SK-MEL-5 (cell line): ENCODE results near the gene GEMIN2. TPM values are rescaled to one million over a fixed set of nuclear protein-coding genes. Genes with fewer than 3 reads are reported as not detected.
"Not testable (repeated sequence)": the region's sequence is repeated elsewhere in the genome, so short reads cannot be mapped to it uniquely, and the experiment has no call there.

ENCODE experiments used
- DNase-seq: peaks from one replicate; pipeline ENCODE4 v3.0.0-alpha.2; 2016; ENCODE audit warnings: low read depth, low spot score
- in situ Hi-C: cut with HindIII; loops from 2 replicates; pipeline ENCODE4 v1.10.0; 2016; ENCODE audit warnings: low sequenced_read_pairs, high pct_unique_total_duplicates, low pct_unique_long_range_greater_than_20kb
- total RNA-seq: library from RNA; depleted of rRNA; stranded (reverse); fragments of >200 nt; shearing (Covaris generic); gene quantifications from 2 replicates; pipeline ENCODE4 v1.2.3, GENCODE V29; 2014

Gene GEMIN2
- total RNA-seq, 1 experiment from 2014 or later: 17.4 TPM

- in situ Hi-C loops, DNase-seq: not testable (repeated sequence)
These were observed 9.9 kb upstream of the GEMIN2 start for GRCh38 chr14:39104078-39104801.

- in situ Hi-C loops: no loop called here
- DNase-seq: peak; percentile 50
These were observed 6.5 kb upstream of the GEMIN2 start for GRCh38 chr14:39107591-39107996.

GRCh38 chr14:39108791-39109190 is 5.3 kb upstream of the GEMIN2 start:
- in situ Hi-C loops: no loop called here

GRCh38 chr14:39109893-39110715 is 4.0 kb upstream of the GEMIN2 start:
- DNase-seq: no peak
- in situ Hi-C loops: no loop called here

More at GRCh38 chr14:39108791-39109190, 5.3 kb upstream of the GEMIN2 start:
- no peak for DNase-seq

- in situ Hi-C loops: no loop called here
These were observed 444 bp upstream of the GEMIN2 start for GRCh38 chr14:39113685-39114072.

GRCh38 chr14:39122330-39123138 is 8.4 kb downstream of the GEMIN2 start:
- in situ Hi-C loops: no loop called here
- no peak for DNase-seq

More at GRCh38 chr14:39113685-39114072, 444 bp upstream of the GEMIN2 start:
- DNase-seq: no peak

- DNase-seq, in situ Hi-C loops: not testable (repeated sequence)
These were observed 23.7 kb downstream of the GEMIN2 start for GRCh38 chr14:39137835-39138234.

GRCh38 chr14:39138440-39138839 is 24.3 kb downstream of the GEMIN2 start:
- no peak for DNase-seq
- in situ Hi-C loops: no loop called here

GRCh38 chr14:39140170-39140569 is 26.0 kb downstream of the GEMIN2 start:
- in situ Hi-C loops: no loop called here
- no peak for DNase-seq

GRCh38 chr14:39141623-39142022 is 27.5 kb downstream of the GEMIN2 start:
- in situ Hi-C loops, DNase-seq: not testable (repeated sequence)

GRCh38 chr14:39143226-39143625 is 29.1 kb downstream of the GEMIN2 start:
- in situ Hi-C loops, DNase-seq: not testable (repeated sequence)

- in situ Hi-C loops: no loop called here
- DNase-seq: no peak
These were observed 31.3 kb downstream of the GEMIN2 start for GRCh38 chr14:39145266-39145966.

- no peak for DNase-seq
- in situ Hi-C loops: no loop called here
These were observed 40.6 kb downstream of the GEMIN2 start for GRCh38 chr14:39154594-39155189.

GRCh38 chr14:39157491-39157890 is 43.4 kb downstream of the GEMIN2 start:
- DNase-seq: no peak
- in situ Hi-C loops: no loop called here

- no peak for DNase-seq
- in situ Hi-C loops: no loop called here
These were observed 44.2 kb downstream of the GEMIN2 start for GRCh38 chr14:39158222-39158858.

GRCh38 chr14:39160494-39160893 is 46.4 kb downstream of the GEMIN2 start:
- in situ Hi-C loops: no loop called here
- no peak for DNase-seq
